Neural cell (in vitro differentiated cells): Measurements from ENCODE around the gene RALGPS1.

ENCODE experiments used
- CTCF ChIP-seq: fragments of 450-650 bp; IDR thresholded peaks from 2 replicates; pipeline ENCODE4 v1.5.1; 2014; ENCODE audit warnings: antibody characterized with exemption, mild to moderate bottlenecking, moderate library complexity; ENCODE audit not compliant: poor library complexity, severe bottlenecking
- EP300 ChIP-seq: fragments of 450-650 bp; conservative IDR thresholded peaks from 2 replicates; pipeline ENCODE4 v1.6.1; 2014; ENCODE audit warnings: antibody characterized with exemption, mild to moderate bottlenecking, moderate library complexity; ENCODE audit not compliant: poor library complexity, severe bottlenecking
- EZH2 ChIP-seq: fragments of 200-600, 300-800 bp; shearing (Covaris generic), sonication (generic); IDR thresholded peaks from 2 replicates; pipeline ENCODE4 v1.6.1; 2014; ENCODE audit warnings: antibody characterized with exemption, low read length, borderline replicate concordance, mild to moderate bottlenecking; ENCODE audit not compliant: insufficient read depth, poor library complexity, severe bottlenecking
- MXI1 ChIP-seq: fragments of 450-650 bp; conservative IDR thresholded peaks from 2 replicates; pipeline ENCODE4 v1.6.1; 2014; ENCODE audit warnings: antibody characterized with exemption, mild to moderate bottlenecking; ENCODE audit not compliant: poor library complexity, severe bottlenecking
- POLR2AphosphoS5 ChIP-seq: IDR thresholded peaks from 2 replicates; pipeline ENCODE4 v1.6.1; 2012
- RAD21 ChIP-seq: fragments of 450-650 bp; conservative IDR thresholded peaks from 2 replicates; pipeline ENCODE4 v1.6.1; 2014; ENCODE audit warnings: antibody characterized with exemption, mild to moderate bottlenecking, moderate library complexity
- REST ChIP-seq: IDR thresholded peaks from 2 replicates; pipeline ENCODE4 v1.6.1; 2012; ENCODE audit warnings: borderline replicate concordance
- TAF1 ChIP-seq: IDR thresholded peaks from 2 replicates; pipeline ENCODE4 v1.6.1; 2012; ENCODE audit warnings: low read depth

DNA sequence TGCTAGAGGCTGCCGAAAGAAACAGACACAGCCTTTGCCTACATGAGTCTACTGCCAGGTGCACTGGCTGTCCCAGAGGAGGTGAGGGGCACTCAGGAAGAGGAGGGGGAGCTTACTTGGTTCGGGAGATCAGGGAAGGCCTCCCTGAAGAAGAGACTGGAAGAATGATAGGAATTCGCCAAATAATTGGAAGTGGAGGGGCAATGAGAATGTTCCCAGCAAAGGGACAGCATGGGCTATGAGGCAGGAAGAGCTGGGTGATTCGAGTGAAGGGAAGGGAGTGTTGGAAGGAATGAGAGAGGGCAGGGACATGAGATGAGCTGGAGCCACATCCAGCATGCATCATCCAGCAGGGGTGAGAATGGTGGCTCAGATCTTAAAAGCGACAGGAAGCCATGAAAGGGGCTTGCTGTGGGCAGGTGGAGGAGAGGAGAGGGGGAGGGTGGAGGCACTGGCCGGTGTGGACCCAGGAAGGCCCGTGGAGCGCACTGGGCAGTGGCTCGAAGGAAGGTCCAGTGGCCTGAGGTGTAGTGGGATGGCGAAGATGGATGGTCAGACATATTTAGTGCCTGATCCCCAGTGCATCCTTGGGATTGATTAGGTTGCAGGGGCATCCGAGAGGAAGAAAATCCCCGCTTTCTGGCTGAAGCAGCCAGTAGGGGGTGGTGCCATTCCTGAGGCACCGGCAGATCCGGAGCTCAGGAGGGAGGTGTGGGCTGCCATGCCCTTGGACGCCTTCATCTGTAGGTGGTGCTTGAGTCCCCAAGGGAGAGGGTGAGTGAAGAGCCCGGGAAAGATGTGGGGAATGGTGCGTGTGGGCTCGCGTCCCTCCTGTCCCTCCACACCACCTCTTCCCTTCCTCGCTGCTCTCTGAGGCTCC, 296.5 kb downstream of the RALGPS1 start:
- TF ChIP-seq CTCF = no peak
- TF ChIP-seq POLR2AphosphoS5 = no peak
- no peak for TF ChIP-seq REST
- no peak for TF ChIP-seq MXI1
- no peak for TF ChIP-seq EZH2
- TF ChIP-seq EP300 = no peak
- TF ChIP-seq TAF1 = no peak
- TF ChIP-seq RAD21 = no peak
